ENCODE results near the gene PAX7.
"Not testable (repeated sequence)": the region's sequence is repeated elsewhere in the genome, so short reads cannot be mapped to it uniquely, and the experiment has no call there.

The PAX7 gene

DNA sequence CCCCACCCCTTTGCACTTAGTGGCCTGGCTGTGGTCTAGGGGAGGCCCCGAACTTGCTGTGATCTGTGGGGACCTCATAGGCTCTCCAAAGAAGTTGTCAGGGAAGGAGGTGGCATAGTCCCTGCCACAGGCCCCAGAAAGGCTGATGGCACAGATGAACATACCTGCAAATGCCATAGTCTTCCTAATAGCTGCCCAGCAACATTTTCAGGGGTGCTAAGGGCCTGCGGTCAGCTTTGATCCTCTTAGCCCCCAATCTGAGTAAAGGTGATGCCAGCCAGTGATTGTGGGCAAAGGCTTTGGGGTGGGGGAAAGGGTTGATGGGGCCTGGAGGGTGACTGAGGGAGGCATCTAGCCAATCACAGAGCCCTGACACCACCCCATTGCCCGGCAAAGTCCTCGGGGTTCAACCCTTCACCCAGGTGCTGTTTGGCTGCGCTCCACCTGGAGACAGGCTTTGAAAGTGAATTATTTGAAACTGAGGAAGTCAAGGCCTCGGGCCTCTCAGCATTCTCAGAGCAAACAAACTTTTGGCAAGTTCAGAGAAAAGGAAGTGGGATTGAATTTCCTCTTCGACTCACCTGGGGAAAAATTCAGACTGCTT is 35.8 kb downstream of the PAX7 start:
- peak; percentile 79 for DNase-seq

DNA sequence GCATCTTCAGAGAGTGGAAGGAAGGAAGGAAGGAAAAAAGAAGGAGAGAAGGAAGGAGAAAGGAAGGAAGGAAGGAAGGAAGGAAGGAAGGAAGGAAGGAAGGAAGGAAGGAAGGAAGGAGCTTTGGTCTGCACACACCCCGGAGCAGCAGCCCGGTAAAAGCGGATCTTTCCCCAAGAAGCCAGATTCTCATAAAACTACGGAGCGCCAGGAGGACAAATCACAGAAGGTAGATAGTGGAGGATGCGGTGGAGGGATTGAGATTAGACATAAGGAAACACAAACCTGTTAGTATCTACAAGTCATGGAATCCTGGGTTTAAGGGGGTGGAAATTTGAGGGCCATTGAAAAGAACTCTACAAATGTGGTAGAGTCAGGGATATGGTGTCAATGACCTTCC is 36.7 kb downstream of the PAX7 start:
- no peak for DNase-seq

DNA sequence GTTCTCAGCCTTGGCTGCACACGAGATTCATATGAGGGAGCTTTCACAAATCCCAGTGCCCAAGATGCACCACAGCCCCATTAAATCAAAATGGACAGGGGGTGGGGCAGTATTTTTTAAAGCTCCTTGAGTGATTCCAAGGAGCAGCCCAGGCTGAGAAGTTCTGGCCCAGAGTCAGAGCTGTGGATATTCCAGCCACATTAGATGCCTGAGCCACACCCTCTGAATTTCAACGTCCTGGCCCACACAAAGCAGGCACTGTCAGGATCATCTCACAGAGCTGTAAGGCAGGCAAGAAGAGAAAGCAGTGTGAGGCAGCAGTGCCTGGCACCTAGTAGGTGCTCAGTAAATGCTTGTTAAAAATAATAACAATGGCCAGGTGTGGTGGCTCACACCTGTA is 37.4 kb downstream of the PAX7 start:
- no peak for DNase-seq

DNA sequence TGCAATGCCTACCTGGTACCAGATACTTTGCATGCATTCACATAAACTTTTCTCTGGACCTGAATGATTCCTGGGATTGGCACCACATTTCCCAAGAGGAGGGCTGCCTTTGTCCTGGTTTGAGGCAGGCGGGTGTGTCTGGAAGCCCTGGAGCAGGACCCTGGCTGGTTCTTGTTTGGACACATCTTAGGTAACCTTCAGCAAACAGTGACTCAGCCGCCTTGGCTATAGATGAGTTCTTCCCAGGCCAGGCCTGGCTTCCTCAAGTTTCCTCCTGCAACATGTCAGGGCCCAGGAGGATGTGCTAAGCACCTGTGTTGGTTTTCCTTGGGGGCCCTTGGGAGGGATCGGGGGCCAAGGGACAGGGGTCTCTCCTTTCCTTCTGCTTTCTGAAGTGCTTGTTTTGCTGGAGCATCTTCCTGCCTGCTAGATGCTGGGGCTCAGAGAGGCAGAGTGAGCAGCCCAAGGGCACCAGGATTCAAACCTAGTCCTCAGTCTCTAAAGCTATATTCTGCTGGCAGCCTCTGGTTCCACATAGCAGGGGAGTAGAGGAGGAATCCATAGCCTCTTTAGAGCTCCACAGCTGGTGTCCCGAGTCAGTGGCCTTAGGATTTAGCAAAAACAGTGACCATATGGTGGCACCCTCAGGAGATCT is 38.2 kb downstream of the PAX7 start:
- no peak for DNase-seq

DNA sequence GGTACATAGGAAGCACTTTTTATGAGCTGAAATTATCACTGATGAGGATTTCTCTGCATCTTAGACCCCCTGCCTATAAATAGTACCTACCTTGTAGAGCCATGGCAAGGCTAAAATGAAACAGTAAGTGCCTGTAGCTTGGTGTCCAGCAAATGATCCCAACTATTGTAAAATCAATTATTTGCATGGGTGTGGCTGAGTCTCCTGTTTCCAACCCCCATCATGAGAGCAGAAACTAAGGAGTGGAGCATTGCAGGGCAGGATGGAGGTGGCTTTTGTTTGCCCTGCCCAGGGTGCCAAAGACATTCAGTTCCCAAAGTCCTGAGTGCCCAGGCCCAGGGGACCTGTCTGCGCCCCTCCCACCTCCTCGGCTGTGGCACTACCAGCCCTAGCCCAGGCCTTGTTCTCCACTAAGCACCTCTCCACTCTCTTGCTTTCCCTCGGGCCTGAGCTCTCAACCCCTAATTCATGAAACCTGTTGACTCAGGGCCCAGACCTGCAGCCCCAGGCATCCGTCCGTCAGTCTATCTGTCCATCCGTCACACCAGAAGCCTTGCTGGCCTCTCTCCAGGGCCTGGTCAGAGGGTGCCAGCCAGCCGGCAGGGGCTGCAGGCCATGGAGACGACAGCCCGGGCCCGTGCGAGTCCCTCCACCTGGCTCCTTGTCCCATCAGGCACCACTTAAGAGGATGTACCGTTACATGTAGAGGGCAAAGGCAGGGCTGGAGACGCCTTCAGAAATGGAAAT is 39.6 kb downstream of the PAX7 start:
- no peak for DNase-seq

DNA sequence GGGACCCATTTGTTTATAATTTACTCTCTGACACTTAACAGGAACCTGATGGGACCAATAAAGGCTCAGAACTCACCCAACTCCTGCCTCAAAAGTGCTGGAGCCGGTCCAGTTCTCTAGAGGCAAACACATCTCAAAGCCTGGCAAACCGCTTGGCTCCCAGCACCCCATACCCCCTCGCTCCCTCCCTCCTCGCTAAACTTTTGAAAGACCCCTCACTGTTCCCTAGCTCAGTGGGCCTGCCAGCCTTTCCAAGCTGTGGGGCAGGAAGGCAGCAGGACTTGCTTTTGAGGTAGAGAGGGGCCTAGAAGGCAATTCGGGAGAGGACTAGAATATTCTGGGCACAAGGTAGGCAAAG is 40.2 kb downstream of the PAX7 start:
- DNase-seq, result no peak

DNA sequence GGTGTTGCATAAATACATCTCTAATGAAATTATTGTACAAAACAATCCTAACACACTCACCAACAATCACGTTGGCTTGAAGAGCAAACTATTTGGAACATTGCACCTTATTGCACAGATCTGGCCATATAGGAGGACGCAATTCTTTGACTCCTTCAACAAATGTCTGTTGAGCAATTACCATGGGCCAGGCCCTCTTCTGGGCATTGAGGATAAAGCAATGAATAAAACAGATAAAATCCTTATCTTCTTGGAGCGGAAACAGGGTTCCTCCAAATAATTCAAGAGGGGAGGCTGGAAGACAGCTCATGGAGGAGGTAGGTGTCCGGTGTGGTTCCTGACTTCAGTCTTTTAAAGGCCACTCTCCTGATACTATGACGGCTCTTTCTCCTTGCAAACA is 43.3 kb downstream of the PAX7 start:
- DNase-seq, result peak; percentile 25

DNA sequence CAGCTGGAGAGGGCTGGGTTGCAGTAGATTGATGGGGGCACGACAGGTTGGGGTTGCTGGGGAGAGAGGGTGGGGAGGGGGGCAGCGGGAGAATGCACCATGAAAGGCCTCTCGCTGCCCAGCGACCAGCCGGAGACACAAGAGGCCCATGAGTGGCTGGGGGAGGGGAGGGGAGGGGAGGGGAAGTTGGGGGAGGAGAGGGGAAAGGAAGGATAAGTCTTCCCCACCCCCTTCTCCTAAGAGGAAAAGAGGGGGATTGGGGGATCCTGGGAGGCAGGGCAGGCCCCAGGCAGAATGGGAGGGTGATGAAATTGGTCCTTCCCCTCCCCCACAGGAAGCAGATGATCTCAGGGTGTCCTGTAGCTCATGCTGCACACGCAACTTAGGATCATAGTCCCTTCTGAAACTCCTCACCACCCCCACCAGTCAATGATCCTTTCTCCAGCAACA is 45.7 kb downstream of the PAX7 start:
- DNase-seq, result no peak

DNA sequence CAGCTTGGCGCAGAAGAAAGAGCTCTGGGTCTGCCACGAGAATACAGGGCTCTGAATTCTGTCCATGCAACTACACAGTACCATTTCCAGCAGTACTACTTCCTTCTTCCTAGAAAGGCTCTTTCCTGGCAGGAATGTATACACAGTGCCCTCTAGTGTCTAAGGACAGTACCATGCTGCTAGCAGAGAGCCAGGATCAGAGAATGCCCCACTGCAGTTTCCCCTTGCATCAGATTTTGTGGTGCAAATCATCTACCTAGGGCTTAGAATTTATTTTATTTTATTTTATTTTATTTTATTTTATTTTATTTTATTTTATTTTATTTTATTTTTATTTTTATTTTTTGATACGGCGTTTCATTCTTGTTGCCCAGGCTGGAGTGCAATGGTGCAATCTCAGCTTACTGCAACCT is 50.8 kb downstream of the PAX7 start:
- peak; percentile 72 for DNase-seq

DNA sequence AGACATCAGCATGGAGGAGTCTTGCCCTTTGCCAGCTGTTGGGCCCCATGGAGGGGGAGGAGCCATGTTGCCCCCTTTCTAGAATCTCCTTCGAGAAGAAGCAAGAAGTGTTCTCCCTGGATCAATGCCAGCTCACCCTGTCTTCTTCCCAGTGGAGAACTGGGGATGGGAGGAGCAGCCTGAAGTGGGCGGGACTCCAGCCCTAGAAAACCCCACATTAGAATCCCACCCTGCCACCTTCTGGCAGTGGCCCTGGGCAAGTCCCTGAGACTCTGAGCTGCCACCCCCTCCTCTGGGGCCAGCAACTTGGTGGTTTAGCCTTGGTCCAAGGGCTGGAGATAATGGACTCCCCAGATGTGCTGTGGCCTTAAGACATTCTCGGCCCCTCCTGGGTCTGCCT is 51.7 kb downstream of the PAX7 start:
- DNase-seq, result no peak

DNA sequence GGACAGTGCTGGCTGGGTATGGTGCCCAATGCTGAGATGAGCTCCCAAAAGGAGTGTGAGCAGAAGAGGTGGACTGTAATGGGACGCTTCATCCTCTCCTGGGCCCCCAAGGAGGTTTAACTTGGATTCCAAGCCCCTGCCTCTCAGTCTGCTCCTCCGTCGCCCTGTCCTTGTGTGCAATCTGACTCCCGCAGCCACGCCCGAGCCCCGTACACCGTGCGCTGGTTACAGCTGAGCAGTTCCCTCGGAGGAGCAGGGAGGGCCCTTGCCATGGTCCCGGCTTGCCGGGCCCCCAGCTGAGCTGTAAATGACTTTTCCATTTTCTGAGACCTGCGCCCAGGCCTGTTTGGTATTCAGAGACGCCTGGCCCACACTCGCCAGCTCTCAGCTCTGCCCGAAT is 53.7 kb downstream of the PAX7 start:
- no peak for DNase-seq

DNA sequence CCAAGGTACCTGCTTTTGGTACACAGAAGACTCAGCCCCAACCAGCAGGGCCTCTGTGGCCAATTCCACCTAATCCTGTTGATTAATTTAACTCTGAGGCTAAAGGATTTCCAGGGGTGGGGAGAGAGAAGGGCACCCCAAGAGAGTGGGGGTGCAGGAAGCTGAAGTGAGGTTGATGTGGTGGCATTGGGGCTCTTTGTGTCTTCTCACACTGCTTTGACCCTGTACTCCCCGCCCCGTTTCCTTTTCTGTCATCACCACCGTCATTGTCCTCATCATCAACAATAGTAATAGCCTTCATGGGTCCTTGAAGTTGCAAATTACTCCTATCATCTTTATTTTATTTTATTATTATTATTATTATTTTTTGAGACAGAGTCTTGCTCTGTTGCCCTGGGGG is 55.9 kb downstream of the PAX7 start:
- no peak for DNase-seq

DNA sequence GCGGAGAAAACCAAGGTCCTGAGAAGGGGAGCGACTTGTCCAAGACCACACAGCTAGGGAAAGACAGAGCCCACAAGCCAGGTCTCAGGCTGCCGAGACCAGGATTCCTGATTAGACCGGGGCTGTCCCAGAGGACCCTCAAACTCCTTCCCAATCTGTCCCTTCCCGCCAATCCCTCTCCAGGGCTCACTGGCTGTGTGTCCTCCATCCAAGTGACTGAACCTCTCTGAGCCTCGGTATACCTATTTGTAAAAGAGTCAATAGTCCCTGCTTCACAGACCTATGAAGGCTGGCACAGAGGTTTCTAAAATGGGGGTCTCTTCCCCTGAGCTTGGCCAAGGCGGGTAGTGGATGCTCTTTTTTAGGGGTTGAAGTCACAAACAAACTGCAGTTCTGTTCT is 56.6 kb downstream of the PAX7 start:
- DNase-seq, result no peak

DNA sequence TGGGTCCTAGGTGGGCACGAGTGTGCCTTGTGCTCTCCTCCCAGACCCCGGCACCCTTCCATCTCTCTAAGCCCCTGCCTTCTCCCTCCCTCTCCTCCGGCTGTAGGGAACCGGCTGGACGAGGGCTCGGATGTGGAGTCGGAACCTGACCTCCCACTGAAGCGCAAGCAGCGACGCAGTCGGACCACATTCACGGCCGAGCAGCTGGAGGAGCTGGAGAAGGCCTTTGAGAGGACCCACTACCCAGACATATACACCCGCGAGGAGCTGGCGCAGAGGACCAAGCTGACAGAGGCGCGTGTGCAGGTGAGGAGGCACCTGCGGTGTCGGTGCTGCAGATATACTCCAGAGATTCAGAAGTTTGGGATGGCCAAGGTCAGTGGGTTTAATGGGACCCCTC is 61.0 kb downstream of the PAX7 start:
- DNase-seq, result no peak

DNA sequence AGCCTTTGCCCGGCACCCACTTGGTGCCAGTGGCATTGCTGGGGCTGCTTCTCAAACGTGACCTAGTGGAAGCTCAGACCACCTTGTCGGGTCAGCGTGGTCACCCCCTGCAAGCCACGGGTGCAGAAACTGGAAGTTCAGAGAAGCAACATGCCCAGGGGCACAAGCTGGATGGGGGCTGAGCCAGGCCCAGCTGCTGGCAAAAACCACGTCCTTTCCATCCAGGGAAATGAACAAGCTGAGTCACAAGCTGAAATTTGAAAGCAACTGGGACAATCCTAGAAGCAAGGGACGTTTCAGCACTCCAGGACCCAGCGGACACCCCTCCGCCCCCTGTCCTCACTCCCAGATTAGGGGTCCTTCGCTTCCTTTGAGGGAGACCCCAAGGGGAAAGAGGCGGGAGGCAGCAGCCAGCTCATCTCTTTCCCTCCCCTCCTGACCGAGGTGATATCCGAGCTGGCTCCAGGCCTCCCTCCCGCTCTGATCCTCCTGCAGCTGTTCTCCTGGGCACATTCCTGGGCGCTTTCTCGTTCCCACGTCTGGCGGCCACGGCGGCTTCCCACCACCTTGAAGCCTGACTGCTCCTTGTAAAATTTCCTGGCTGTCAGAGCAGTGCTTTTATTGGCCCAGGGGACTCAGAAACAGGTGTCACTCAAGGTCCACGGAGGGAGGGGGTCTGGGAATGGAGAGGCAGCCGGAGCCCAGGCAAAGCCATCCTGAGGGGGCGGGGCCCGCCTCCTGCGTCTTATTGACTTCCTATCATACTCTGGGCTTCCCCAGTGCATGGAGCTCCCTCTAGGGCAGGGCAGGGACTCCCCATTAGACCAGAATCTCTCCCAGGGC is 62.8 kb downstream of the PAX7 start:
- no peak for DNase-seq

DNA sequence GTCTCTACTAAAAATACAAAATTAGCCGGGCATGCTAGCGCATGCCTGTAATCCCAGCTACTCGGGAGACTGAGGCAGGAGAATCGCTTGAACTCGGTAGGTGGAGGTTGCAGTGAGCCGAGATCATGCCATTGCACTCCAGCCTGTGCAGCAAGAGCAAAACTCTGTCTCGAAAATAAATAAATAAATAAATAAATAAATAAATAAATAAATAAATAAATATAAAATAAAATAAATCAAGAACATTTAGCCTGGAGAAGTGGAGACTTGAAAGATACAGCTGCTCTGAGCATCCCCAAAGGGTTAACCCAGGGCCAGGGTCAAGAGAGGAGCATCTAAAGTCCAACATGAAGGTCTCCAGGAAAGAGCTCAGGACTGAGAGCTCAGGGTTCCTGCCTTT is 63.6 kb downstream of the PAX7 start:
- DNase-seq, result not testable (repeated sequence)

DNA sequence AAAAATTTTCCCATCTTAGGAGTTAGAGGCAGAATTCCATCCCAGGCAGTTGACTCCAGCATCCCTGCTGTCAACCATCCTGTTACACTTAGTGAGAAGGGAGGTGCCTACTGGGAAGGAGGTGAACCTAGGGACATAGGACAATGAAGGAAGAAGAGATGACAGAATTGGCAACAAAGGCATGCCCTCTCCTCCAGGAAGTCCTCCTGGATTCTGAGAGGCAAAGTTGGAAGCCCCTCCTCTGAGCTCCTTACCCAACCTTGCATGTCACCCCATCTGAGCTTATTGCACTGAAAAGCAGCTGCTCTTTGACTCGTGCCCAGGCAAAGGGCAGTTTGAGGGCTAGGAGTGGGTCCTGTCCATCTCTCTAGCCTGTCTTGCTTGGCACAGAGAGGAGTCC is 66.9 kb downstream of the PAX7 start:
- no peak for DNase-seq

DNA sequence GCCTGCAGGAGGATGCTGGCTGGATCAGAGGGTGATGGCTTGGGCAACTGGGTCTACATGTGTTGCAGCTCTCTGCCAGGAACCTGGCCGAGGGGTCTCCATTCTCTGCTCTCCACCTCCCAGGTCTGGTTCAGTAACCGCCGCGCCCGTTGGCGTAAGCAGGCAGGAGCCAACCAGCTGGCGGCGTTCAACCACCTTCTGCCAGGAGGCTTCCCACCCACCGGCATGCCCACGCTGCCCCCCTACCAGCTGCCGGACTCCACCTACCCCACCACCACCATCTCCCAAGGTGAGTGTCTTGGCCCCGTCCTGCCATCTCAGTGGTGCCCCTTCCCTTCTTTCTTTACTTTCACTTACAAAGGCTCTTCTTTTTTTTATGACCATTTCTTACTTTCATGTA is 69.9 kb downstream of the PAX7 start:
- no peak for DNase-seq

DNA sequence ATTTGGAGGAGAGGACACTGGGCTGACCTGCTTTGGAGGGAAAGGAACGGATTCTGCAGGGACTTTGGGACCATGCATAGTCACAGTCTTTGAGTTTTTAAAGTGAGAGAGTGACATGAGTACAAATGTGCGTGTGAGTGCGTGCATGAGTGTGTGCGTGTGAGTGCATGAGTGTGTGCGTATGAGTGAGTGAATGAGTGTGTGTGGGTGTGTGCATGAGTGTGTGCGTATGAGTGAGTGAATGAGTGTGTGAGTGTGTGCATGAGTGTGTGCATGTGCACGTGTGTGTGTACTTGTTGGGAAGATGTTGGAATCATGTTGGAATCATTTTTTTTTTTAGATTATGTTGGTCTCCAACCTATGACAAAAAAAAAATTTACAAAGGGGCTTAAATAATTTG is 70.5 kb downstream of the PAX7 start:
- DNase-seq, result no peak

DNA sequence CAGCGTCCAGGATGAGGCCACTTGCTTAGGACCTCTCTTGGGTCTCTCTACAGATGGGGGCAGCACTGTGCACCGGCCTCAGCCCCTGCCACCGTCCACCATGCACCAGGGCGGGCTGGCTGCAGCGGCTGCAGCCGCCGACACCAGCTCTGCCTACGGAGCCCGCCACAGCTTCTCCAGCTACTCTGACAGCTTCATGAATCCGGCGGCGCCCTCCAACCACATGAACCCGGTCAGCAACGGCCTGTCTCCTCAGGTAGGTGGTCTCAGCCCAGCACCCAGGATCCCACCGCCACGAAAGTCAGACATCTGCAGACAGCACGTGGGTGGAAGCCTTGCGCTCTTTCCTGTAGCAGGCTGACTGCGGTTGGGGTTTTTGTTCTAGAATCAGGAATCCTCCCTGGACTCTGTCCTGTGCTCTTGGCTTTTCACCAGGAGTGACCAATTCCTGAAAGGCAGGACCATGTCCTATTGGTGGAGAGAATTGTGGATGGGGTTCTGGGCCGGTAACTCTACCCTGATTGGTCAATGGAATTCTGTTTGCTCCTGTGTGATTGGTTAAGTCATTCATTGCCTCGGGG is 72.5 kb downstream of the PAX7 start:
- DNase-seq, result peak; percentile 40

DNA sequence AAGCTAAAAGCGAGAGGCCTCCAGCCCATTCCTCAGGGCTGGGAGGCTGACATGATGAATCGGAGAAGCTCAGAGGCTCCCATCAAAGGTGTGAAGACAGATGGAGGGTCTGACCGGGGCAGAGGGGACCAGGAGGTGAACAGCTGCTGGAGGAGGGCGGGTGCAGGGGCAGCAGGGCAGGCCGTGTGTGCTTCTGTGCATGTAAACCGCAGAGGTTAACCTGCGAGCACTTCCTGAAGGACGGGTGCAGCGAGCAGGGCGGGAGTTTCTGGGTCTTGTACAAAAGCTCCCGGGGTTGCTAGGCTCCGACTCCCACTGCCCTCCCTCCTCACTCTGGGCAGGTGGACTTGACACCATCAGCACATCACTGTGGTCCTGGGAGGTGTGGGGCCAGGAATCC is 75.2 kb downstream of the PAX7 start:
- peak; percentile 71 for DNase-seq

DNA sequence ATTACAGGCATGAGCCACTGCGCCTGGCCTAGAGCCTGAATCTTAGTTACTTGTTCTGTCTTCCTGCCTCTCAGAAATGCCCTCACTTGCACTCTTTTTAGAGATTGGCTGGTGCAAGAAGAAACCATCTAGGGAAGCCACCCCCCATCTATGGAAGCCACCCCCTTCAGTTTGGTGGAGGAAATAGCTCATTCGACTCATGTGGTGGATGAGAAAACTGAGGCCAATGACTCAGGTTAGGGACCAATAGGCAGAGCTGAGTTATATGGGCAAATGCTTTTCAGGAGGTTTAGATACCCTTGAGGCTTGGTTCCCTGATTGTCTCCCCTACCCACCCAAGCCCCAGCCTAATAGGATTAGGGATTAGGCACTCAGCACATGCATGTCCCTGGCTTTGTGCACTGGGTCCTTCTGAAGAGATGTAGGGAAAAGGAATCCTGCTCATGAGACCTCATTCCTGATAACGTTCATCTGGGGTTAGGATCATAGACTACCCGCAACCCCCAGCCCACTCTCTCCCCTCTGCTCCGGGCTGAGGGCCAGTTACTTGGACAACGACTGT is 77.1 kb downstream of the PAX7 start:
- no peak for DNase-seq

DNA sequence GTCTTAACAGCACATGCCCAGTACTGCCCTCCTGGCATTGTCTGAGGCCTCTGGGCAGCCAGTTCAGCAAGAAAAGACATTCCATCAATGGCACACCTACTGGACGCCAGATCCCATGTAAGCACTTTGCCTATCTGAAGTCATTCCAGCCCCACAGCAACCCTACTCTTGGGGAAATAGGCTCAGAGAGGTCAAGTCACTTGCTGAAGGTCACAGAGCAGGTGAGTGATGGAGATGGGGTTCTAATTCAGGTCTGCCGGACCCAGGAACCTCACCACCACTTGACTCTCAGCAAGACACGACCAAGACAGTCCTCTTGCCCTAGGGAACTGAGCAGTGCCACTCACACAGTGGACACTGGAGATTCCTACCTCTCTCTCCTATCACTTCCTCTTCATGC is 79.4 kb downstream of the PAX7 start:
- DNase-seq, result no peak
